Retinal pigment epithelial cell (primary cell): ENCODE measurements around the gene TENM3.

Source experiments
- DNase-seq: peaks from one replicate; pipeline ENCODE4 v3.0.0-alpha.2; 2010; ENCODE audit warnings: low read depth
- H3K4me3 ChIP-seq: 2 replicates; pipeline ENCODE4 v1.5.1; 2011; ENCODE audit warnings: mild to moderate bottlenecking, low read length, control low read depth, moderate library complexity
- CTCF ChIP-seq: conservative IDR thresholded peaks from 2 replicates; pipeline ENCODE4 v1.5.1; 2011; ENCODE audit warnings: low read depth, low read length, control low read depth, inconsistent platforms

TENM3 gene

GRCh38 chr4:182405087-182405486 lies 161.9 kb downstream of the TENM3 start:
- H3K4me3 ChIP-seq: no peak overlapping the region
- DNase-seq: no peak
- TF ChIP-seq CTCF: no peak

GRCh38 chr4:182409271-182409670 lies 166.1 kb downstream of the TENM3 start:
- H3K4me3 ChIP-seq: no peak overlapping the region
- no peak for DNase-seq
- no peak for TF ChIP-seq CTCF

GRCh38 chr4:182411391-182411790 lies 168.2 kb downstream of the TENM3 start:
- no peak for DNase-seq
- TF ChIP-seq CTCF: no peak
- no peak overlapping the region for H3K4me3 ChIP-seq

GRCh38 chr4:182413550-182413949 lies 170.3 kb downstream of the TENM3 start:
- H3K4me3 ChIP-seq: no peak overlapping the region
- no peak for TF ChIP-seq CTCF
- no peak for DNase-seq

- no peak for DNase-seq
- no peak for TF ChIP-seq CTCF
Observed at GRCh38 chr4:182415116-182415515, 171.9 kb downstream of the TENM3 start.

GRCh38 chr4:182416067-182416466 lies 172.9 kb downstream of the TENM3 start:
- H3K4me3 ChIP-seq: no peak overlapping the region
- DNase-seq: no peak
- TF ChIP-seq CTCF: no peak

More at GRCh38 chr4:182415116-182415515, 171.9 kb downstream of the TENM3 start:
- H3K4me3 ChIP-seq: no peak overlapping the region

- no peak overlapping the region for H3K4me3 ChIP-seq
- no peak for DNase-seq
- TF ChIP-seq CTCF: no peak
Observed at GRCh38 chr4:182418054-182418734, 175.0 kb downstream of the TENM3 start.
